CD4-positive, alpha-beta T cell (primary cell): ENCODE measurements around the gene SCAANT1. TPM values are rescaled to one million over a fixed set of nuclear protein-coding genes. Genes with fewer than 3 reads are reported as not detected.

Source experiments
- ATAC-seq: fragments of 200-7000 bp; cut with Tn5 transposase; one replicate; pipeline ENCODE4 v1.10.0; 2022; ENCODE audit warnings: mild to moderate bottlenecking; ENCODE audit not compliant: poor library complexity
- CTCF ChIA-PET: fragments of 350-600 bp; sonication (Branson Sonifier 250); formaldehyde crosslinking; loops from one replicate; lab custom pipeline; 2021; ENCODE audit warnings: antibody characterized with exemption, inconsistent platforms; lab: Charles Lee
- POLR2A ChIA-PET: fragments of 350-600 bp; sonication (Branson Sonifier 250); formaldehyde crosslinking; loops from one replicate; lab custom pipeline; 2021; ENCODE audit warnings: antibody characterized with exemption, inconsistent platforms; lab: Charles Lee
- DNase-seq, 14 experiments: peaks; one replicate each; pipeline ENCODE4 v3.0.0-alpha.2; 2013 to 2020; ENCODE audit warnings: mixed read lengths in 2 of 14
- H3K27ac ChIP-seq, 2 donors: one replicate each; pipeline versions ENCODE4 v1.5.1 to v1.7.0; 2013; ENCODE audit warnings: low read length in 2 of 2, low read depth in 1 of 2, mild to moderate bottlenecking in 1 of 2
- H3K27me3 ChIP-seq, 2 experiments: 1 replicate in 1 of 2; 2 replicates in 1 of 2; pipeline versions ENCODE4 v1.6.1 to v1.7.0; 2013; ENCODE audit warnings: low read length in 2 of 2, control low read depth in 1 of 2, mild to moderate bottlenecking in 1 of 2, moderate library complexity in 1 of 2; ENCODE audit not compliant: insufficient read depth in 2 of 2, control insufficient read depth in 1 of 2
- H3K36me3 ChIP-seq: one replicate; pipeline ENCODE4 v1.6.1; 2013; ENCODE audit warnings: low read length, control low read depth; ENCODE audit not compliant: insufficient read depth
- H3K4me1 ChIP-seq: one replicate; pipeline ENCODE4 v1.6.1; 2013; ENCODE audit warnings: low read length, control low read depth; ENCODE audit not compliant: insufficient read depth
- H3K4me3 ChIP-seq: one replicate; pipeline ENCODE4 v1.5.1; 2013; ENCODE audit warnings: mild to moderate bottlenecking, low read length, moderate library complexity
- H3K9me3 ChIP-seq, 2 experiments: 1 replicate in 1 of 2; 2 replicates in 1 of 2; pipeline versions ENCODE4 v1.6.1 to v1.7.0; 2013; ENCODE audit warnings: low read length in 2 of 2, mild to moderate bottlenecking in 2 of 2, control low read depth in 1 of 2, moderate library complexity in 1 of 2; ENCODE audit not compliant: control insufficient read depth in 1 of 2, insufficient read depth in 1 of 2
- H3K27ac Mint-ChIP-seq: one replicate; pipeline ENCODE4 v1.8.0; 2020; ENCODE audit warnings: mixed read lengths
- H3K27me3 Mint-ChIP-seq: one replicate; pipeline ENCODE4 v1.8.0; 2021; ENCODE audit warnings: mixed read lengths
- H3K36me3 Mint-ChIP-seq: one replicate; pipeline ENCODE4 v1.8.0; 2021; ENCODE audit warnings: low read depth, mixed read lengths
- H3K4me1 Mint-ChIP-seq: one replicate; pipeline ENCODE4 v1.8.0; 2021; ENCODE audit warnings: low read depth, mixed read lengths
- H3K4me3 Mint-ChIP-seq: one replicate; pipeline ENCODE4 v1.8.0; 2020; ENCODE audit warnings: mild to moderate bottlenecking, mixed read lengths
- H3K9me3 Mint-ChIP-seq: one replicate; pipeline ENCODE4 v1.8.0; 2020; ENCODE audit warnings: mixed read lengths
- CTCF ChIP-seq: fragments of 200-600 bp; IDR thresholded peaks from one replicate; pipeline ENCODE4 v1.8.0; 2022; ENCODE audit warnings: antibody characterized with exemption, mild to moderate bottlenecking
- intact Hi-C, 2 experiments: fragments of 100-400 bp; cut with DNase I in 1 of 2; cut with micrococcal nuclease in 1 of 2; formaldehyde crosslinking; loops; one replicate each; pipeline versions ENCODE4 v1.15.1 to v1.9.0; 2023 to 2025; cut with DNase I, micrococcal nuclease
- total RNA-seq, 174 experiments: library from RNA in 2 of 174; stranded (reverse) in 2 of 174; gene quantifications; one replicate each; pipeline ENCODE4 v1.2.3 and lab custom pipeline; 2021 to 2026

SCAANT1 gene
- total RNA-seq, 2 experiments from 2014 or later: 1.4 to 2.1 TPM

- DNase-seq: no peak
- intact Hi-C loops: loop anchor here in 1 of 2 experiments (2.0 kb wide), 1 partner anchor 41 kb away; the partner anchor contains the start of gene SCAANT1
- no peak for TF ChIP-seq CTCF
- Mint-ChIP-seq H3K27ac (no peak overlapping the region), H3K9me3 (no peaks in the 10 kb centered on the region), H3K4me1 (peaks cover 54% of the 10 kb centered on the region), H3K36me3 (peaks cover 29% of the 10 kb centered on the region), H3K4me3 (no peak overlapping the region), H3K27me3 (no peaks in the 10 kb centered on the region)
- ATAC-seq: no peak
- ChIA-PET POLR2A (no interaction called here), CTCF (no interaction called here)
- Histone ChIP-seq H3K4me1 (peaks cover 11% of the 10 kb centered on the region), H3K36me3 (peaks cover 27% of the 10 kb centered on the region), H3K27ac (no peak overlapping the region), H3K9me3 (no peaks in the 10 kb centered on the region), H3K27me3 (no peaks in the 10 kb centered on the region), H3K4me3 (no peak overlapping the region)
Measured at GRCh38 chr3:63954182-63954581, 42.0 kb upstream of the SCAANT1 start.

GRCh38 chr3:63952248-63952594 lies 40.0 kb upstream of the SCAANT1 start:
- Mint-ChIP-seq H3K36me3 (peaks cover 29% of the 10 kb centered on the region), H3K4me3 (no peak overlapping the region), H3K27ac (peak overlapping the region; percentile 12), H3K27me3 (no peaks in the 10 kb centered on the region), H3K4me1 (peaks cover 52% of the 10 kb centered on the region), H3K9me3 (no peaks in the 10 kb centered on the region)
- Histone ChIP-seq H3K27ac (no peak overlapping the region), H3K9me3 (no peaks in the 10 kb centered on the region), H3K4me3 (no peak overlapping the region), H3K36me3 (peaks cover 27% of the 10 kb centered on the region), H3K4me1 (peaks cover 17% of the 10 kb centered on the region), H3K27me3 (no peaks in the 10 kb centered on the region)
- intact Hi-C loops: no loop called here
- DNase-seq (no peak), ATAC-seq (no peak)
- TF ChIP-seq CTCF: no peak
- CTCF ChIA-PET: interaction anchor here (1.3 to 1.8 kb wide), 2 partner anchors 10 to 27 kb away, joined by 4 to 10 read pairs; no protein-coding TSS in a partner anchor
- POLR2A ChIA-PET: interaction anchor here (1.0 to 1.4 kb wide), 4 partner anchors 16 to 56 kb away, joined by 3 to 7 read pairs (median 4); no protein-coding TSS in a partner anchor

GRCh38 chr3:63951492-63952247 lies 39.5 kb upstream of the SCAANT1 start:
- no peak for ATAC-seq
- POLR2A ChIA-PET: interaction anchor here (1.0 to 1.4 kb wide), 4 partner anchors 16 to 57 kb away, joined by 3 to 7 read pairs (median 4); no protein-coding TSS in a partner anchor
- CTCF ChIA-PET: interaction anchor here (0.7 to 1.8 kb wide), 4 partner anchors 10 to 72 kb away, joined by 3 to 10 read pairs (median 4); no protein-coding TSS in a partner anchor
- peak overlapping the region in 1 of 2 donors; percentile 8 for H3K27ac ChIP-seq
- peaks cover 26% of the 10 kb centered on the region for H3K36me3 ChIP-seq
- peaks cover 21% of the 10 kb centered on the region for H3K4me1 ChIP-seq
- Mint-ChIP-seq H3K27me3 (no peaks in the 10 kb centered on the region), H3K4me1 (peaks cover 53% of the 10 kb centered on the region), H3K9me3 (no peaks in the 10 kb centered on the region), H3K4me3 (peak overlapping the region; percentile 14), H3K36me3 (peaks cover 24% of the 10 kb centered on the region), H3K27ac (peak overlapping the region; percentile 66)
- no peaks in the 10 kb centered on the region for H3K9me3 ChIP-seq
- TF ChIP-seq CTCF: no peak
- H3K27me3 ChIP-seq: no peaks in the 10 kb centered on the region
- peak overlapping the region; percentile 9 for H3K4me3 ChIP-seq
- DNase-seq: peak in 1 of 14 experiments; percentile 51
- intact Hi-C loops: no loop called here
